Left ventricle myocardium inferior (tissue), 1 donor: ENCODE results near the gene TIFAB. TPM values are rescaled to one million over a fixed set of nuclear protein-coding genes. Genes with fewer than 3 reads are reported as not detected.

Experiments used
- DNase-seq: peaks from one replicate; pipeline ENCODE4 v3.0.0-alpha.2; 2020
- H3K27ac ChIP-seq: fragments of 200-600 bp; replicated peaks from 2 replicates; pipeline ENCODE4 v1.8.0; 2021
- H3K27me3 ChIP-seq: fragments of 200-600 bp; 2 replicates; pipeline ENCODE4 v1.8.0; 2021; ENCODE audit warnings: low read depth
- H3K36me3 ChIP-seq: fragments of 200-600 bp; 2 replicates; pipeline ENCODE4 v1.8.0; 2021
- H3K4me1 ChIP-seq: fragments of 200-600 bp; 2 replicates; pipeline ENCODE4 v1.8.0; 2021
- H3K4me3 ChIP-seq: fragments of 200-600 bp; 2 replicates; pipeline ENCODE4 v1.8.0; 2021; ENCODE audit warnings: mild to moderate bottlenecking, moderate library complexity
- H3K9me3 ChIP-seq: fragments of 200-600 bp; replicated peaks from 2 replicates; pipeline ENCODE4 v1.8.0; 2021
- intact Hi-C: fragments of 100-400 bp; cut with micrococcal nuclease; formaldehyde crosslinking; loops from one replicate; pipeline ENCODE4 v1.11.0; 2022
- total RNA-seq: library from RNA; stranded (reverse); fragmentation: NEBNext Ultra II Directional; extraction: Animal tissue kit (Norgen Biotek cat#: 25700); gene quantifications from one replicate; pipeline ENCODE4 v1.2.1, GENCODE V29; 2021
- TF ChIP-seq, protein P1 (sequence below): fragments of 200-600 bp; IDR thresholded peaks from 2 replicates; pipeline ENCODE4 v1.8.0; 2021; ENCODE audit warnings: antibody characterized with exemption, mild to moderate bottlenecking, borderline replicate concordance
- donor health status: DM: no; HTN: yes; CAD: no; lungs with severe emphysema.

TIFAB gene
- total RNA-seq, 1 donor from 2014 or later: not detected

- Histone ChIP-seq H3K27me3 (peaks cover 95% of the 10 kb centered on the region), H3K36me3 (no peaks in the 10 kb centered on the region), H3K4me1 (no peaks in the 10 kb centered on the region), H3K9me3 (no peaks in the 10 kb centered on the region), H3K27ac (no peak overlapping the region), H3K4me3 (no peak overlapping the region)
- TF ChIP-seq, protein P1, sequence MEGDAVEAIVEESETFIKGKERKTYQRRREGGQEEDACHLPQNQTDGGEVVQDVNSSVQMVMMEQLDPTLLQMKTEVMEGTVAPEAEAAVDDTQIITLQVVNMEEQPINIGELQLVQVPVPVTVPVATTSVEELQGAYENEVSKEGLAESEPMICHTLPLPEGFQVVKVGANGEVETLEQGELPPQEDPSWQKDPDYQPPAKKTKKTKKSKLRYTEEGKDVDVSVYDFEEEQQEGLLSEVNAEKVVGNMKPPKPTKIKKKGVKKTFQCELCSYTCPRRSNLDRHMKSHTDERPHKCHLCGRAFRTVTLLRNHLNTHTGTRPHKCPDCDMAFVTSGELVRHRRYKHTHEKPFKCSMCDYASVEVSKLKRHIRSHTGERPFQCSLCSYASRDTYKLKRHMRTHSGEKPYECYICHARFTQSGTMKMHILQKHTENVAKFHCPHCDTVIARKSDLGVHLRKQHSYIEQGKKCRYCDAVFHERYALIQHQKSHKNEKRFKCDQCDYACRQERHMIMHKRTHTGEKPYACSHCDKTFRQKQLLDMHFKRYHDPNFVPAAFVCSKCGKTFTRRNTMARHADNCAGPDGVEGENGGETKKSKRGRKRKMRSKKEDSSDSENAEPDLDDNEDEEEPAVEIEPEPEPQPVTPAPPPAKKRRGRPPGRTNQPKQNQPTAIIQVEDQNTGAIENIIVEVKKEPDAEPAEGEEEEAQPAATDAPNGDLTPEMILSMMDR: no peak
- intact Hi-C loops: no loop called here
- no peak for DNase-seq
Observed at GRCh38 chr5:135460246-135461033, 8.3 kb upstream of the TIFAB start.

DNA sequence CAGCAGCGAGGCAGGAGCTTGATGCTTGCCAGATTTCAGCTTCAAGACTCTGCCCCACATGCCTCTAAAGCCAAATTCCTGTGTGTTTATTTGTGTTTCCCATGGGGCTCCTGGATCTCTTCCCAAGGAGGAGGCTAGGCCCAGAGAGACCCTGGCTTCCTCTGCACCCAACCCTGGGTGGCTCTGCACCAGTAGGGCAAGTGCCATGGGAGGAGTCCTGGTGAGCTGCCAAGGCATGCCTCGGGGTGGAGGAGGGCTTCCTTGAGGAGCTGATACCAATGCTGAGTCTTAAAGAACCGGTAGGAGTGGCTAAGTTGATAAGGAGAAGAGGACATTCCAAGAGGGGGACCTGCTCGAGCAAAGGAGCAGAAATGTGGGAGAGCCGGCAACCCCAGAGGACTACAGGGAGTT, 6.8 kb upstream of the TIFAB start:
- intact Hi-C loops: no loop called here
- TF ChIP-seq, protein P1: no peak
- H3K27ac ChIP-seq: no peak overlapping the region
- H3K9me3 ChIP-seq: no peaks in the 10 kb centered on the region
- no peak overlapping the region for H3K4me3 ChIP-seq
- no peaks in the 10 kb centered on the region for H3K36me3 ChIP-seq
- H3K4me1 ChIP-seq: no peaks in the 10 kb centered on the region
- DNase-seq: no peak
- H3K27me3 ChIP-seq: peaks cover 83% of the 10 kb centered on the region

DNA sequence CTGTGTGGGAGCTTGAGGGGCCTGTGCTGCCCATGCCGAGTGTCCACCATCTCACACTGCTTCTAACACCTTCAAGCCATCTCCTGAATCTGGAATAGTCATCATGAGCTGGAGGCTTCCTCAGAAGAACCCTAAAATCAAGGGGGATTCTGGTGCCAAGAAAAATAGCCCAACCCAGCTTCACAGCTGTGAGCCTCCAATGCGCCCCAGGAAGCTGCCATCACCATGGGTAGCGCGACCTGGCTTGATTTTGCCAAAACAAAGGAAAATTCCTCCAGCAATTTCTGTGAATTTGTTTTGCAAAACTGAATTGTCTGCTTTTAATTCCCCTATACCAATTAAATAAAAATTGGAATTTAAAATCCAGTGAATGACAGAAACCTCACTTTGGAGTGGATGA, 6.2 kb upstream of the TIFAB start:
- TF ChIP-seq, protein P1: no peak
- intact Hi-C loops: no loop called here
- no peak overlapping the region for H3K4me3 ChIP-seq
- peaks cover 78% of the 10 kb centered on the region for H3K27me3 ChIP-seq
- no peaks in the 10 kb centered on the region for H3K4me1 ChIP-seq
- no peak for DNase-seq
- no peaks in the 10 kb centered on the region for H3K9me3 ChIP-seq
- no peak overlapping the region for H3K27ac ChIP-seq
- H3K36me3 ChIP-seq: no peaks in the 10 kb centered on the region

DNA sequence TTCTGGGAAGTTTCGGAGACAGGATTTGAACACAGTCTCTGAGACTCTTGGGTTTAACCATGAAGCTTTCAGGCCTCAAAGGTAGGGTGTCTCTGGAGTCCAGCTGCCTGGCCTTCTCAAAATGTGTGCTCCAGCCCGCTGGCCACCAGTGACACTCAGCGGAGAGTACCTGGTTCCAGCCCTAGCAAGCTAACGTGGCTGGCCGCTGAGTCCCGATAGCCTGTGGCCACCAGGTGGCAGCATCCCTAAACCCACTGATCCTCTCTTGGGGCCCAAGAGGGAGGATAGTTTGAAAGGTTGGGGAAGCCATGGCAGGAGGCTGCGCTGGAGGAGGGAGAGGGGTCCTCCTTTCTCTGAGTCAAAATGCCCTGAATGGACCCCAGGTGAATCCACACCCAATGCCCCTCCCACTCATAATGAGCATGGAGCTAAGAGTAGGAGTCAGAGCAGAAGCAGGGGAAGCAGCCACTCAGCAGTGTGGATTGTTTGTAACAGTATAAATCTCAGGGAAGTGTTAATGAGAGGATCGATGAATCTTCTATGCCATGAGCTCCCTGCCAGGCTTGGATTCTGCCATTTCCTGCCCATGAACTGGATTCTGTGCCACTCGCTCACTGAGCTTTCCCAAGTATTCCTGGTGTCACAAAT, 5.4 kb upstream of the TIFAB start:
- H3K27me3 ChIP-seq: peaks cover 76% of the 10 kb centered on the region
- no peak overlapping the region for H3K27ac ChIP-seq
- no peaks in the 10 kb centered on the region for H3K9me3 ChIP-seq
- DNase-seq: peak; percentile 56
- no peaks in the 10 kb centered on the region for H3K36me3 ChIP-seq
- H3K4me1 ChIP-seq: no peaks in the 10 kb centered on the region
- H3K4me3 ChIP-seq: no peak overlapping the region
- TF ChIP-seq, protein P1: peak; percentile 85
- intact Hi-C loops: no loop called here

GRCh38 chr5:135456238-135457099, 4.3 kb upstream of the TIFAB start:
- H3K36me3 ChIP-seq: no peaks in the 10 kb centered on the region
- TF ChIP-seq, protein P1: no peak
- no peaks in the 10 kb centered on the region for H3K4me1 ChIP-seq
- DNase-seq: no peak
- H3K27me3 ChIP-seq: peaks cover 75% of the 10 kb centered on the region
- H3K9me3 ChIP-seq: no peaks in the 10 kb centered on the region
- intact Hi-C loops: no loop called here
- no peak overlapping the region for H3K27ac ChIP-seq
- no peak overlapping the region for H3K4me3 ChIP-seq
